Midbrain (tissue), 1 donor: Measurements from ENCODE around the gene TGM2.

ENCODE experiments used
- DNase-seq: peaks from one replicate; lab custom pipeline; 2025; lab: John Stamatoyannopoulos, UW

Gene TGM2

GRCh38 chr20:38144974-38145728 is 19.9 kb downstream of the TGM2 start:
- no peak for DNase-seq

GRCh38 chr20:38144598-38144973 is 20.5 kb downstream of the TGM2 start:
- DNase-seq = no peak

- no peak for DNase-seq
These were observed 21.2 kb downstream of the TGM2 start for GRCh38 chr20:38143646-38144554.

- DNase-seq = no peak
These were observed 21.8 kb downstream of the TGM2 start for GRCh38 chr20:38143238-38143645.

- DNase-seq = no peak
These were observed 23.1 kb downstream of the TGM2 start for GRCh38 chr20:38141889-38142494.

- no peak for DNase-seq
These were observed 23.7 kb downstream of the TGM2 start for GRCh38 chr20:38141204-38141888.

GRCh38 chr20:38139977-38140753 is 24.9 kb downstream of the TGM2 start:
- DNase-seq = no peak

GRCh38 chr20:38139156-38139912 is 25.7 kb downstream of the TGM2 start:
- DNase-seq = no peak

- DNase-seq = no peak
These were observed 26.8 kb downstream of the TGM2 start for GRCh38 chr20:38138086-38138778.

- no peak for DNase-seq
These were observed 27.5 kb downstream of the TGM2 start for GRCh38 chr20:38137441-38138037.

- no peak for DNase-seq
These were observed 28.4 kb downstream of the TGM2 start for GRCh38 chr20:38136421-38137245.

GRCh38 chr20:38135651-38136420 is 29.2 kb downstream of the TGM2 start:
- DNase-seq = no peak

GRCh38 chr20:38135271-38135650 is 29.8 kb downstream of the TGM2 start:
- DNase-seq = no peak

GRCh38 chr20:38134427-38135270 is 30.4 kb downstream of the TGM2 start:
- no peak for DNase-seq

- no peak for DNase-seq
These were observed 31.2 kb downstream of the TGM2 start for GRCh38 chr20:38133680-38134426.

GRCh38 chr20:38132910-38133501 is 32.1 kb downstream of the TGM2 start:
- no peak for DNase-seq
